K562 (cell line): Measurements from ENCODE around the gene SORCS1. TPM values are rescaled to one million over a fixed set of nuclear protein-coding genes. Genes with fewer than 3 reads are reported as not detected.

Experiments
- BCL6 ChIP-seq: fragments of 250-450 bp; sonication (Bioruptor Pico); IDR thresholded peaks from 2 replicates; pipeline ENCODE4 v1.4.0; 2020
- BRD4 ChIP-seq: fragments of 200-600 bp; sonication (generic); IDR thresholded peaks from 2 replicates; pipeline ENCODE4 v1.6.1; 2017; ENCODE audit warnings: inconsistent platforms
- CSDE1 ChIP-seq, 2 experiments: fragments of 450-650 bp; IDR thresholded peaks; 2 replicates each; pipeline ENCODE4 v1.6.1; 2016; ENCODE audit warnings: mild to moderate bottlenecking in 1 of 2
- DACH1 ChIP-seq: fragments of 450-650 bp; IDR thresholded peaks from 2 replicates; pipeline ENCODE4 v1.6.1; 2018; ENCODE audit not compliant: partially characterized antibody
- FOXJ3 ChIP-seq: sonication (generic); formaldehyde crosslinking; IDR thresholded peaks from 2 replicates; pipeline ENCODE4 v1.4.0; 2020; ENCODE audit warnings: mild to moderate bottlenecking, missing genetic modification reagents
- HNRNPLL ChIP-seq: fragments of 200-400 bp; formaldehyde crosslinking; IDR thresholded peaks from 2 replicates; pipeline ENCODE4 v1.6.1; 2017; ENCODE audit warnings: low read length, low read depth, mild to moderate bottlenecking; ENCODE audit not compliant: poor library complexity, severe bottlenecking
- IFI16 ChIP-seq: fragments of 250-450 bp; sonication (Bioruptor Pico); IDR thresholded peaks from 2 replicates; pipeline ENCODE4 v2.1.2; 2022; ENCODE audit warnings: mild to moderate bottlenecking, inconsistent platforms
- KLF13 ChIP-seq: fragments of 450-650 bp; IDR thresholded peaks from 2 replicates; pipeline ENCODE4 v1.6.1; 2016; ENCODE audit warnings: missing genetic modification characterization, low read depth, mild to moderate bottlenecking, missing compliant biosample characterization, moderate library complexity, borderline replicate concordance
- MAFF ChIP-seq: IDR thresholded peaks from 2 replicates; pipeline ENCODE4 v1.6.1; 2012; ENCODE audit warnings: low read length, improper control_type of control experiment
- NCOA2 ChIP-seq, 2 experiments: fragments of 450-650 bp; IDR thresholded peaks; 2 replicates each; pipeline ENCODE4 v1.6.1; 2018; ENCODE audit warnings: mild to moderate bottlenecking in 2 of 2, moderate library complexity in 1 of 2; ENCODE audit not compliant: partially characterized antibody in 2 of 2
- NR2C1 ChIP-seq, 2 experiments: fragments of 450-650 bp; IDR thresholded peaks; 2 replicates each; pipeline ENCODE4 v1.6.1; 2017; ENCODE audit warnings: mild to moderate bottlenecking in 2 of 2, antibody characterized with exemption in 1 of 2, inconsistent platforms in 1 of 2, missing compliant biosample characterization in 1 of 2, missing genetic modification characterization in 1 of 2
- PTRF ChIP-seq: fragments of 450-650 bp; IDR thresholded peaks from 2 replicates; pipeline ENCODE4 v1.6.1; 2016; ENCODE audit warnings: mild to moderate bottlenecking, missing genetic modification characterization, missing compliant biosample characterization
- PYGO2 ChIP-seq: fragments of 450-650 bp; IDR thresholded peaks from 2 replicates; pipeline ENCODE4 v1.6.1; 2016; ENCODE audit warnings: mild to moderate bottlenecking, missing genetic modification characterization, moderate library complexity, missing compliant biosample characterization
- SAFB ChIP-seq: fragments of 200-400 bp; formaldehyde crosslinking; IDR thresholded peaks from 2 replicates; pipeline ENCODE4 v1.6.1; 2017; ENCODE audit warnings: low read depth, low read length, borderline replicate concordance
- SMAD3 ChIP-seq: fragments of 450-650 bp; formaldehyde crosslinking; conservative IDR thresholded peaks from 2 replicates; pipeline ENCODE4 v1.4.0; 2020; ENCODE audit warnings: mild to moderate bottlenecking
- TAF7 ChIP-seq: fragments of 450-650 bp; IDR thresholded peaks from 2 replicates; pipeline ENCODE4 v1.6.1; 2016; ENCODE audit warnings: missing genetic modification characterization, missing compliant biosample characterization
- TGIF2 ChIP-seq: sonication (generic); formaldehyde crosslinking; IDR thresholded peaks from 2 replicates; pipeline ENCODE4 v1.8.1; 2022; ENCODE audit warnings: mild to moderate bottlenecking, missing genetic modification reagents, moderate library complexity
- ZNF134 ChIP-seq: fragments of 250-450 bp; sonication (Bioruptor Pico); conservative IDR thresholded peaks from 2 replicates; pipeline ENCODE4 v1.4.0; 2020
- ZNF174 ChIP-seq: fragments of 250-450 bp; sonication (Bioruptor Pico); IDR thresholded peaks from 2 replicates; pipeline ENCODE4 v1.4.0; 2020; ENCODE audit warnings: mild to moderate bottlenecking
- ZNF212 ChIP-seq: fragments of 450-650 bp; formaldehyde crosslinking; IDR thresholded peaks from 2 replicates; pipeline ENCODE4 v1.4.0; 2020; ENCODE audit warnings: mild to moderate bottlenecking
- ZNF217 ChIP-seq: sonication (generic); formaldehyde crosslinking; IDR thresholded peaks from 2 replicates; pipeline ENCODE4 v1.8.0; 2022; ENCODE audit warnings: mild to moderate bottlenecking, missing genetic modification reagents
- ZNF324 ChIP-seq: fragments of 250-450 bp; sonication (Bioruptor Pico); IDR thresholded peaks from 2 replicates; pipeline ENCODE4 v1.4.0; 2020; ENCODE audit warnings: mild to moderate bottlenecking
- polyA plus RNA-seq, 8 experiments: library from polyadenylated mRNA; depleted of rRNA in 4 of 8; stranded (reverse) in 5 of 8; unstranded in 3 of 8; fragments of >200 nt; fragmentation: Nextera tagmentation in 2 of 8; fragmentation: Illumina TruSeq in 1 of 8; extraction: Ambion mirVana in 2 of 8; extraction: Trizol in 1 of 8; gene quantifications; 2 replicates each; pipeline versions ENCODE4 v1.2.1 to v1.2.3, GENCODE V29; 2011 to 2014; ENCODE audit warnings: inconsistent platforms in 1 of 8, missing spikeins in 1 of 8
- total RNA-seq, 7 experiments: library from RNA; depleted of rRNA in 6 of 7; stranded (reverse); fragments of >200 nt in 6 of 7; fragmentation: Illumina TruSeq in 2 of 7; extraction: Trizol in 2 of 7; gene quantifications; 2 replicates each; pipeline versions ENCODE4 v1.2.1 to v1.2.3, GENCODE V29; 2011 to 2021; ENCODE audit warnings: low replicate concordance in 1 of 7
- TF ChIP-seq, protein P1 (sequence below): fragments of 250-450 bp; sonication (Bioruptor Pico); IDR thresholded peaks from 2 replicates; pipeline ENCODE4 v1.5.0; 2021
- TF ChIP-seq, protein P2 (sequence below): sonication (generic); formaldehyde crosslinking; IDR thresholded peaks from 2 replicates; pipeline ENCODE4 v1.8.1; 2023; ENCODE audit warnings: mild to moderate bottlenecking, missing genetic modification reagents
- TF ChIP-seq, protein P3 (sequence below): fragments of 250-450 bp; sonication (Bioruptor Pico); IDR thresholded peaks from 2 replicates; pipeline ENCODE4 v1.5.1; 2021; ENCODE audit warnings: mild to moderate bottlenecking
- TF ChIP-seq, protein P4 (sequence below): fragments of 250-450 bp; sonication (Bioruptor Pico); IDR thresholded peaks from 2 replicates; pipeline ENCODE4 v1.4.0; 2020; ENCODE audit warnings: borderline replicate concordance

SORCS1 gene
- total and polyA plus RNA-seq, 9 of the 15 experiments (the other 6 are each of a cell fraction or from before 2014, with no cell fraction given) = 1.5 to 3.9 (median 2.7) TPM

DNA sequence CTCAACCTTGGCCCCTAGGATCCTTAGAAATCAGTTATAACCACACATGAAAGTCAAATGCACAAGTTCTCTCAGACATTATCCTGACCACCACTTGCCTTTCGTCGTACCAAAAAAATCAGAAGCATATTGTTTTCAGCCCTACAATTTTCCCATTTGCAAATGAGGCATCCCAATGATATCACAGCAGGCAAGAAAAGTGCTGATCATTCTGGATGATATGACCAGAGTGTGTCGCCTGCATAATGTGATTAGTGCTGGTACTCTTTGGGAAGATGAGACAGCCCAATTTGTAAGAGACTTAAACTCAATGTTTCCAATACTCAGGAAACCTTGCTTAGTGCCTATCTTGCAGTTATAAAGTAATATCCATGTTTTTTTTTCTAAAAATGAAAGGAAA, 168.0 kb downstream of the SORCS1 start (continued):
- TF ChIP-seq TGIF2 (no peak), NR2C1 (IDR thresholded peaks at IDR 0.05) (no peak), NR2C1 (tag; IDR thresholded peaks at IDR 0.05) (no peak), TAF7 (tag) (no peak), PYGO2 (no peak), MAFF (0 out of 2 replicates have a peak, but pooled peaks have one; percentile 4), ZNF217 (CRISPR knock-in tag) (no peak), ZNF212 (no peak), ZNF324 (CRISPR knock-in tag) (no peak), IFI16 (no peak), ZNF134 (CRISPR knock-in tag) (no peak), SMAD3 (CRISPR knock-in tag) (no peak), PTRF (no peak), FOXJ3 (CRISPR knock-in tag) (no peak), HNRNPLL (no peak), KLF13 (no peak), SAFB (no peak), DACH1 (no peak), BRD4 (no peak), ZNF174 (CRISPR knock-in tag) (no peak), NCOA2 (IDR thresholded peaks at IDR 0.05; ENCODE audit: partially characterized antibody in 2 of 2) (no peak), CSDE1 (IDR thresholded peaks at IDR 0.05) (no peak), BCL6 (no peak)
- TF ChIP-seq, protein P1, sequence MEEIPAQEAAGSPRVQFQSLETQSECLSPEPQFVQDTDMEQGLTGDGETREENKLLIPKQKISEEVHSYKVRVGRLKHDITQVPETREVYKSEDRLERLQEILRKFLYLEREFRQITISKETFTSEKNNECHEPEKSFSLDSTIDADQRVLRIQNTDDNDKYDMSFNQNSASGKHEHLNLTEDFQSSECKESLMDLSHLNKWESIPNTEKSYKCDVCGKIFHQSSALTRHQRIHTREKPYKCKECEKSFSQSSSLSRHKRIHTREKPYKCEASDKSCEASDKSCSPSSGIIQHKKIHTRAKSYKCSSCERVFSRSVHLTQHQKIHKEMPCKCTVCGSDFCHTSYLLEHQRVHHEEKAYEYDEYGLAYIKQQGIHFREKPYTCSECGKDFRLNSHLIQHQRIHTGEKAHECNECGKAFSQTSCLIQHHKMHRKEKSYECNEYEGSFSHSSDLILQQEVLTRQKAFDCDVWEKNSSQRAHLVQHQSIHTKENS = no peak
- TF ChIP-seq, protein P2, sequence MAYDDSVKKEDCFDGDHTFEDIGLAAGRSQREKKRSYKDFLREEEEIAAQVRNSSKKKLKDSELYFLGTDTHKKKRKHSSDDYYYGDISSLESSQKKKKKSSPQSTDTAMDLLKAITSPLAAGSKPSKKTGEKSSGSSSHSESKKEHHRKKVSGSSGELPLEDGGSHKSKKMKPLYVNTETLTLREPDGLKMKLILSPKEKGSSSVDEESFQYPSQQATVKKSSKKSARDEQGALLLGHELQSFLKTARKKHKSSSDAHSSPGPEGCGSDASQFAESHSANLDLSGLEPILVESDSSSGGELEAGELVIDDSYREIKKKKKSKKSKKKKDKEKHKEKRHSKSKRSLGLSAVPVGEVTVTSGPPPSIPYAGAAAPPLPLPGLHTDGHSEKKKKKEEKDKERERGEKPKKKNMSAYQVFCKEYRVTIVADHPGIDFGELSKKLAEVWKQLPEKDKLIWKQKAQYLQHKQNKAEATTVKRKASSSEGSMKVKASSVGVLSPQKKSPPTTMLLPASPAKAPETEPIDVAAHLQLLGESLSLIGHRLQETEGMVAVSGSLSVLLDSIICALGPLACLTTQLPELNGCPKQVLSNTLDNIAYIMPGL (CRISPR knock-in tag) = no peak
- TF ChIP-seq, protein P3, sequence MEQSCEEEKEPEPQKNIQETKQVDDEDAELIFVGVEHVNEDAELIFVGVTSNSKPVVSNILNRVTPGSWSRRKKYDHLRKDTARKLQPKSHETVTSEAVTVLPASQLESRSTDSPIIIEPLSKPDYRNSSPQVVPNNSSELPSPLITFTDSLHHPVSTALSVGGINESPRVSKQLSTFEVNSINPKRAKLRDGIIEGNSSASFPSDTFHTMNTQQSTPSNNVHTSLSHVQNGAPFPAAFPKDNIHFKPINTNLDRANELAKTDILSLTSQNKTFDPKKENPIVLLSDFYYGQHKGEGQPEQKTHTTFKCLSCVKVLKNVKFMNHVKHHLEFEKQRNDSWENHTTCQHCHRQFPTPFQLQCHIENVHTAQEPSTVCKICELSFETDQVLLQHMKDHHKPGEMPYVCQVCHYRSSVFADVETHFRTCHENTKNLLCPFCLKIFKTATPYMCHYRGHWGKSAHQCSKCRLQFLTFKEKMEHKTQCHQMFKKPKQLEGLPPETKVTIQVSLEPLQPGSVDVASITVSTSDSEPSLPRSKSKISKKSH = no peak
- TF ChIP-seq, protein P4, sequence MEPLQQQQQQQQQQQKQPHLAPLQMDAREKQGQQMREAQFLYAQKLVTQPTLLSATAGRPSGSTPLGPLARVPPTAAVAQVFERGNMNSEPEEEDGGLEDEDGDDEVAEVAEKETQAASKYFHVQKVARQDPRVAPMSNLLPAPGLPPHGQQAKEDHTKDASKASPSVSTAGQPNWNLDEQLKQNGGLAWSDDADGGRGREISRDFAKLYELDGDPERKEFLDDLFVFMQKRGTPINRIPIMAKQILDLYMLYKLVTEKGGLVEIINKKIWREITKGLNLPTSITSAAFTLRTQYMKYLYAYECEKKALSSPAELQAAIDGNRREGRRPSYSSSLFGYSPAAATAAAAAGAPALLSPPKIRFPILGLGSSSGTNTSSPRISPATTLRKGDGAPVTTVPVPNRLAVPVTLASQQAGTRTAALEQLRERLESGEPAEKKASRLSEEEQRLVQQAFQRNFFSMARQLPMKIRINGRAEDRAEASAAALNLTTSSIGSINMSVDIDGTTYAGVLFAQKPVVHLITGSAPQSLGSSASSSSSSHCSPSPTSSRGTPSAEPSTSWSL (CRISPR knock-in tag) = no peak
